ENCODE measurements around the gene DUSP22.
"Not testable (repeated sequence)": the region's sequence is repeated elsewhere in the genome, so short reads cannot be mapped to it uniquely, and the experiment has no call there.

Gene DUSP22

GRCh38 chr6:366389-367297, 74.4 kb downstream of the DUSP22 start:
- no peak for DNase-seq

GRCh38 chr6:367298-367794, 75.1 kb downstream of the DUSP22 start:
- DNase-seq: no peak

DNA sequence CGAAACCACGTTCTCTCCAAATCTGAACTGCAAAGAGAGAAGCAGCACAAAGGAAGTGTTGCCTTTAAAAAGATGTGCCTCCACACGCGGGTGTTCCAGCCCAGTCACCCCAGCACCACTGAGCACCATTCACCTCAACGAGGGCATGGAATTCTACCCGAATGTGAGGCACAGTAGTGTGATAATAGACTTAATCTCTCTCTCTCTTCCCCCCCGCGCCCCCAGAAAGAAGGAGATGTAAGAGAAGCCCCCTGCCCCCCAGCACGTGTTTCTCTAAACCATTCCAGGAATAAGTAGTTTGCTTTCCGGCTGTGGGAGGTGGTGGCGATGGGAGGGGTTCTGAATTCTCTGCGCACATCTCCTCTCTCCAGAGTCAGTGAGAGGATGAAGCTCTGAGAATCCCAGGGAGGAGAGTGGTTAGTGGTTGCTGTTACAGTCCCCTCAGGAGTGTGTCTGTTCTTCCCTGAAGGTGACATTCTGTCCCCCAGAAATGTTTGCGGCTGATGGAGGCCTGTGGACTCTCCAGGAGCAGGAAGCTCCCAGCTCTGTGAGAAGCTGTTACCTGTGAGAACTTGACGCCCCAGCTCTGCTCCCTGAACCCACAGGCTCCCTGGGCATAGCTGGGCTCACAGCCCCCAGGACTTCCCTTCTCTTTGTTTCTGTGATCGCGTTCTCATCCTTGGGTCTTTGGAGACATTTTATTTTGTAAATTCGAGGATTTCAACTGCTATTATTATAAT, 75.8 kb downstream of the DUSP22 start:
- no peak for DNase-seq

DNA sequence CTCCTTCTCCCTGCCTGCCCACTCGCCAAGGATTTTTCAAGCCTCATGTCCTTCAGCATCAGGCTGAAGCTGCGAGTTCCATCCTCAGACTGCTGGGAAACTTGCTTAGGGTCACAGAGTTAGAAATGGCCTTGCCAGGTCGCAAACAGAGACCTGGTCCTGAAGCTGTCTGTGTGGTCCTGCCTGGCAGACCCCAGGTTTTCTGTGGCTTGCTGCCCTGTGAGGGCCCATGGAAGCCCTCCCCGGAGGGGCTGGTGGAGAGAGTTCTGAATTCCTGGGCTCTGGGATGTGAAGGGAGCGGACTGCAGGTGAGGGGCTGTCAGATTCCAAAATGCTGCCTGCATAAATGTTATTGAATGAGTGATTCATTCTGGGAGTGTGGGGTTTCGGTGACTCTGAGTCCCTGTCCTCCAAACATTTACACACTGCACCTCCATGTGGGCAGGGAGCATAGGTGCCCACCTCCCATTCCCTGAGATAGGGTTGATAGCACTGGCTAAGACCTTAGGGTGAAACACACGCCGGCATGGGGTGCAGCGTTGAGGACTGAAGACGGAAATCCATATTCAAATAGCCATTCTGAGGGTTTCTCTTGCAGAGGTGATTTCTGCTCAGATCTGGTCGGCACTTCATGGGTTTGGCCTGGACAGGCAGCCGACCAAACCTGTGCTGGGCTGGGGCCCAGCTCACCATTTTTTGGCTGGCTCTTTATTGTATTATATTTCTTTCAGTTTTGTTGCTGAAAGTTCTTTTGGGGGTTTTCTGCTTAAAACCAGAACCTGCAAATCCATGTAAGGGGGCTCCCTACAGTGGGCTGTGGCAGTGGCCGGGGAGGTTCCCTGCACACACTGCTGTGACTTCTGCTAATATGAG, 77.5 kb downstream of the DUSP22 start:
- no peak for DNase-seq

DNA sequence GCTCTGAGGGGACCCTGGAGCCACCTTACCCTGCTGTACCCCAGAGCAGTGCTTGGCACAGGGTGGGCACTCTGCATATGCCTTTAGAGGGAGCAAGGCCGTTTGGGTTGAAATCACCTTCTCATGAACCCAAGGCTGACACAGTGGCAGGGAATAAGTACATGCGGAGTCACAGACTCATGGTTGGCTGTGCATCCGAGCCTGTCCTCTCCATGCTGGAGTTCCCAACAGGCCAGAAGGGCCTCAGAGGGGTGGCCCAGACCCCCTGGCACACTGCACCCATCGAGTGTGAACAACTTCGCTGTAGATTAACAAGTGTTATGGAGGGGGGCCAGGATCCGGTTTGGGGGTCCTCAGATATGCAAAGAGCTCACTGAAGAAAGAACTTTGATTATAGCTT, 78.3 kb downstream of the DUSP22 start:
- DNase-seq: no peak

DNA sequence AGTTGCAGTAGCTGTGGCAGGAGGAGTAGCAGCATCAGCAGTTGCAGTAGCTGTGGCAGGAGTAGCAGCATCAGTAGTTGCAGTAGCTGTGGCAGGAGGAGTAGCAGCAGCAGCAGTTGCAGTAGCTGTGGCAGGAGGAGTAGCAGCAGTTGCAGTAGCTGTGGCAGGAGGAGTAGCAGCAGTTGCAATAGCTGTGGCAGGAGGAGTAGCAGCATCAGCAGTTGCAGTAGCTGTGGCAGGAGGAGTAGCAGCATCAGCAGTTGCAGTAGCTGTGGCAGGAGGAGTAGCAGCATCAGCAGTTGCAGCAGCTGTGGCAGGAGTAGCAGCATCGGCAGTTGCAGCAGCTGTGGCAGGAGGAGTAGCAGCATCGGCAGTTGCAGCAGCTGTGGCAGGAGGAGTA, 79.6 kb downstream of the DUSP22 start:
- not testable (repeated sequence) for DNase-seq

DNA sequence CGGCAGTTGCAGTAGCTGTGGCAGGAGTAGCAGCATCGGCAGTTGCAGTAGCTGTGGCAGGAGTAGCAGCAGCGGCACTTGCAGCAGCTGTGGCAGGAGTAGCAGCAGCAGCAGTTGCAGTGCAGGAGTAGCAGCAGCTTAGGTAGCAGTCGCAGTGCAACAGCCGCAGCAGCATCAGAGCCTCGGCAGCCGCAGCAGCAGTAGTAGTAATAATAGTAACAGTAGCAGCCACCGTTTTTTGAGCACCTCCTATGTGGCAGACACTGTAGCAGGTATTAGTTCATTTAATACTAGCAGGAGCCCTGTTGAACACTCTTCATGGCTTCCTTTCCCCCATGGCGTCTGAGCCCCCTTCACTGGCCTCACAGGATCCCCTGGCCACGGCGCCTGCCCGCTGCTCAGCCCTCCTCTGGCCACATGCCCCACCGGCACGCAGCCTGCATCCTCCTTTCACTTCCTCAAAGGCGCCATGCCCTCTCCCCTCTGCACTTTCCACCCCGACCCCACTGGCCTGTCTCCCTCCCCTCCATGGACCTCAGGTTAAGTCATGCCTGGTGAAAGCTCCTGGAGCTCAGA, 80.1 kb downstream of the DUSP22 start:
- DNase-seq: no peak

DNA sequence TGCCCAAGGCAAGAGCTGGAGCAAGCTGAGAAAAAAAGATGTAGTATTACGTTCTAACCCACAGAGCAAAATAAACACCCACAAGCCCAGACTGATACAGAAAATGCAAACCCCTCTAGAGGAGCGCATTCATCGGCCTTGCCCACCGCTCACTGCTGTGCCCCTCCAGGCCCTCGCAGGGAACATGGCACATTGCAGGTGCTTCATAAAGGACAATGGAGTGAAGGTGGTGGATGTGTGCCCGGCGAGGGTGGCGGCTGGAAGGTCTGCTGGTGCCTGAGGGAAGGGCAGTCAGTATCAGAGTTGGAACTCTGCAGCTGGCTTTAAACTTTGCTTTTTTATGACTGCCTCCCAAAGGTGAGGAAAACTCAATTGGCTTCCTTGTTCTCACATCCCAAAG, 80.7 kb downstream of the DUSP22 start:
- DNase-seq: no peak

- no peak for DNase-seq
These were observed 81.8 kb downstream of the DUSP22 start for GRCh38 chr6:373773-374724.

DNA sequence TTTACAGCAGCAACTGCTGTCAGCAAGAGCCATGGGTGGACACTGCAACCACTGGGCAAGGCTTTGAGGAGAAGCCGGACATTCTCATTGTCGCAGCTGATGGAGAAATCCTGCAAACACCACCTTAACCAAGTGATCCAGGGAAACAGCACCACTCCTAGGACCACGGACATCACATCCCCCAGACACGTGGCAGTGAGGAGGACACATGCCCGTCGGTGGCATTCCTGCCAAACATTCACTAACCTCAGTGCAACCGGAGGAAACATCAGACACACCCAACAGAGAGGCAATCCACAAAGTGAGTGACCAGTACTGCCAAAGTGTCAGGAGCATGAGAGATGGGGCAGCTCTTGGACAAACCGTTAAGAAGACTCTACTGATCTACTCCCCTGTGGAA, 82.7 kb downstream of the DUSP22 start:
- DNase-seq: no peak

DNA sequence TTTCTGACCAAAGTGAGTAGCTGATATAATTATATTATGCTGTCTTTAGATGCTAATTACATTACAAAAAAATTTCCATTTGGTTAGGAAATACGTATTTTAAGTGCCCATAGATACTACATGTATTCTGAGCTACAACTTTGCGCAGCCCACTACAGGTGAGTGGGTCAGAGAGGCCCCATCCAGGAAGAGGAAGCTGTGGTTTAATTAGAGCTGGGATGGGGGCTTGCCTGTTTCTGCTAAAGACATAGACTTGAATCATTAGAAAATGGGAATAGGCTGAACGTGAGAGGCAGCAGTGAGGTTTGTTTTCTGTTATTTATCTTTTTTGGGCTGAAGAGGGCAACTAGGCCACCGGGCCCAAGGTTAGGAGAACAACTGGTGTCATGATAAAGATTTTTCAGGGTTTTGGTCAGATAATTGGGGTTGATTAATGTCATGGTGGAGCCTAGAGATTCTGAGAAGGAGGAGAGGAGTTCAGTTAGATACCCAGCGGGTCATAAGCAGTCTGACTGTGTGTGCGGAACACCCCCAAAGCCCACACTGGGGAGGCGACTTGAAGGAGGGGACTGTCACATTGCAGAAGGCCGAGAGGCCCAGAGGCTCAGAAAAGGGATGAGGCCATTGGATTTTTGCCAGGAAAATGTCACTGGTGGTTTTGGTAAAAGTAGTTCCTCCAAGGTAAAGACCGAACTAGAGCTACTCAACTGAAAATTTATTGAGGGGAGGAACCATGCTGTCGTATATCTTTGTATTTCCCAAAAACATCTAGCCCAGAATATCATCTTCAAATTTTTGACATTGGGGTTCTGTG, 84.7 kb downstream of the DUSP22 start:
- DNase-seq: no peak

- not testable (repeated sequence) for DNase-seq
These were observed 85.3 kb downstream of the DUSP22 start for GRCh38 chr6:377641-378020.

DNA sequence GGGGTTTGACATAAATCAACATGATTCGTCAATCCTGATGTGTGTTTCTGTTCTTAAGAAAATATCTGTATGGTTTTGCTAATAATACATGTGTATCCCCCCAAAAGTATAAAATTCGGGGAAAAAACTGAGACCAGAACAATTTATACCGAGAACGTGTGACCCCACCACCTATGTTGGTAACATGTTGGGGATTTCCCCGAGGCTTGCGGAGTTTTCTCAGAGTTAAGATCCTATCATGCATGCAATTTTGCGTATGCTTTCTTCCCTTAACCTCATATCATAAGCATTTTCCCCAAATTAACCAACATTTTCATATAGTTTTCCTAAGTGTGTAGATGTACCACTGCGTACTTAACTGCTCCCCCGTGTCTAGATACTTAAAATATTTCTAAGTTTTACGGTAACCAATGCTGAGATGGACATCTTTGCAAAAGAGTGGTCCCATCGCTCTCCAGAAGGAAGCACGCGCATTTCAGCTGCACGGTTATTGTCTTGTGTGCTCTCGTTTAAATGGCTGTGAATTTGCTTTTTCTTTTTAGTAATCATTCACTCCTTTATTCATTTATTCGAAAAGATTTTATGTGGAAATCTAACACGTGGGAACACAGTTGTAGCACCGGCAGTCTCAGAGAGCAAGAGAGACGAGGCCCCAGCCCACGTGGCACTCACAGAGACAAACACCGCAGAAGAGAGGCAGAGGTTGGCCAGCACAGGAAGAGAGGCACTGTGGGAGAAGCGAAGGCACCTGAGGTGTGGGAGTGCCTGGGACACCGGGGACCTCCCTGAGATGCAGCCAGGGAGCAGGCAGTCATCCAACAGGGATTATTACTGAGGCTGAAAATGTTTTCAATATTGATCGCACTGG, 86.0 kb downstream of the DUSP22 start:
- DNase-seq: no peak

DNA sequence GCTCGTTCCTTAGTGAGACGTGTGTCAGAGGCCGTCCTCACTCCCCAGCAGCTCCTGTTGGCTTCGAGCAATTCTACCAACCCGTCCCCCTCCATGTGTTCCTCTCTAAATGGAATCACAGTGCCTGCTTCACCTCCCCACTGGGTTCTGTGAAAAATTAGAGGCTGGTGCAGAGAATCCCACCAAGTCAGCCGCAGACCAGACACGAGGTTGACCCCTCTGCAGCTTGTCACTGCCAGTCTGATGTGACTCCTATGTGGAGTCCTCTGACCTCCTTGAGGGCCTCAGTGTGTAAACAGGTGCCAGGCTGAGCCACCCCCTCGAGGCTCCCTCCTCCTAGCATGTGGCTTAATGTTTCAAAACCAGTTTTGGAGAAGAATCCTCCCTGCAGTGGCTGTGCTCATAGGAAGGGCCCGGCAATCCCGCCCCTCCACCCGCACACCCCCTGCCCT, 86.7 kb downstream of the DUSP22 start:
- no peak for DNase-seq

- DNase-seq: no peak
These were observed 87.3 kb downstream of the DUSP22 start for GRCh38 chr6:379410-380181.

- DNase-seq: no peak
These were observed 88.2 kb downstream of the DUSP22 start for GRCh38 chr6:380234-381218.

DNA sequence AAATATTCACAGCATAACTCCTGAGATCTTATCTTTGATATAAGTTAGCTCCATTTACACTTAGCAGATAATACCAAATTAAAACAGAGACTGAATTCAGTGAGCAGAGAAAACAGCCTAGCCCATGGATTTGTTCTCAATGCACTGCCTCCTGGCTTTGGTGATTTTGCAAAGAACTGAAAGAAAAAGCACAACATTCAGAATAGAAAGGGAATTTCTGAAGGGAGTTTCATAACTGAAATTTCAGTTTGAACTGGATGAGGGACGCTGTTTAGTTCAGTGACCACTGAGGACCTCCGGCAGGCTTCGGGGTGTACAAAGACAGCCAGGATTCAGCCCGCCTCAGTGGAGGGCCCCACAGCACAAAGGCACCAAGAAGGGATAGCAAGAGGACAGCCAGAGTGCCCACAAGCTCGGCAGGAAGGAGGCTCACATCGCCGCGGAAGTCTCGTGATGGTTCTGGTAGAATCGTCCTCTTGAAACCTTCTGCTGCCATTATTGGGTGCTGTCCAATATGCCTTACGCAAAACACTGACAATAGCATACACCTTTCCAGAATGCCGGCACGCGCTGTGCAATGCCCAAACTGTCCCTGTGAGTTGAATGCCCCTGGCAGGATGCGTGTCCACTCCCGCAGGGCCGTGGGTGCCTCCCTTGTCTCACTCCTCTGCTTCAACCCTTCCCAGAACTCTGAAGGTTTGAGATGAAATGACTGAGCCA, 89.6 kb downstream of the DUSP22 start:
- DNase-seq: no peak
